Measurements from ENCODE around the gene PAF1. TPM values are rescaled to one million over a fixed set of nuclear protein-coding genes. Genes with fewer than 3 reads are reported as not detected.
A peak's percentile ranks its signal among the peaks of the same experiment; 100 is the strongest.

Gene PAF1
- total and polyA plus RNA-seq, 2 of the 13 experiments (the other 11 are each of a cell fraction or from before 2014, with no cell fraction given): 30.2 to 31.1 TPM

DNA sequence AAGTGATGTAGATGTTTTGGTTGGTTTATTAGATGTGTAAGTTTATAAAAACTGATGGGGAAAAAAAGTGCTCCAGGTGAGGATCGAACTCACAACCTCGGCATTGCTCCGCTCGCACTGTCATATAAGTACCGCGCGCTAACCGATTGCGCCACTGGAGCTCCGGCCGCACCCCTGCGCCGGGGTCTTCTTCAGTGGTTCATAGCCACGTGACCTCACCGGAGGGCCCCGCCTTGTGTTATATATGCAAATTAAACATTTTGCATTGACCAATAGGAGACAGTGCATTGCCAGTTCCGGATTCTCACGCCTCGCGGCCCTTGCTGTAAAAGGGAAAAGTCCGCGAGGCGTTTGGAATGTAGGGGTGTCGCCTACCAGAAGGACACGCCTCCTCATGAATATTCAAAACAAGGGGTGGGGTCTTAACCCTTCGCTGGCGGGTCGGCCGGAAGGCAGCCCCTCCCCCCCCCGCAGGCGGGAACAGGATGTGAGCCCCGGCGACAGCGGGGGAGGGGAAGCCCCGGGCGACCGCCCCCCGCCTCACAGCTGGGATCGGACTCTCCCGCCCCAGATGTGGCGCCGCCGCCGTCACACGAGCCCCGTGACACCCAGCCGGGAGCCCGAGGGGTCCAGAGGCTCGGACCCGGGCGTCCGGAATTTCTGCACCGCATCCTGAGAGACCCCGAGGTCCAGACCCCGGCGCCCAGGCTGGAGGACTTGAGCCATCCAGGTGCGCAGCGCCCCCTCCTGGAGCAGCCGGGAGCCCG, 21.4 kb upstream of the PAF1 start, which contains the start of gene PLEKHG2 (continued):
- TF ChIP-seq PRPF4 (IDR thresholded peaks at IDR 0.05; ENCODE audit: low read depth, low read length, poor library complexity, severe bottlenecking): peak; percentile 96
- peak; percentile 88; the same call in 1 of the 2 replicates for TF ChIP-seq MAF1 (CRISPR knock-in tag; IDR thresholded peaks at IDR 0.05; ENCODE audit: borderline replicate concordance)
- no peak; the same call in 1 of the 2 replicates for TF ChIP-seq THRA (CRISPR knock-in tag; IDR thresholded peaks at IDR 0.05; ENCODE audit: borderline replicate concordance)
- no peak for TF ChIP-seq IRF1 (CRISPR knock-in tag; IDR thresholded peaks at IDR 0.05; ENCODE audit: low read depth)
- no peak for TF ChIP-seq HOXA7 (CRISPR knock-in tag; IDR thresholded peaks at IDR 0.05)
- TF ChIP-seq ZNF7 (CRISPR knock-in tag; IDR thresholded peaks at IDR 0.05): no peak; the same call in 1 of the 2 replicates
- TF ChIP-seq, protein P1, sequence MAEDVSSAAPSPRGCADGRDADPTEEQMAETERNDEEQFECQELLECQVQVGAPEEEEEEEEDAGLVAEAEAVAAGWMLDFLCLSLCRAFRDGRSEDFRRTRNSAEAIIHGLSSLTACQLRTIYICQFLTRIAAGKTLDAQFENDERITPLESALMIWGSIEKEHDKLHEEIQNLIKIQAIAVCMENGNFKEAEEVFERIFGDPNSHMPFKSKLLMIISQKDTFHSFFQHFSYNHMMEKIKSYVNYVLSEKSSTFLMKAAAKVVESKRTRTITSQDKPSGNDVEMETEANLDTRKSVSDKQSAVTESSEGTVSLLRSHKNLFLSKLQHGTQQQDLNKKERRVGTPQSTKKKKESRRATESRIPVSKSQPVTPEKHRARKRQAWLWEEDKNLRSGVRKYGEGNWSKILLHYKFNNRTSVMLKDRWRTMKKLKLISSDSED (CRISPR knock-in tag; IDR thresholded peaks at IDR 0.05): no peak
- no peak for TF ChIP-seq ZNF136 (CRISPR knock-in tag; IDR thresholded peaks at IDR 0.05; ENCODE audit: low read depth)
- TF ChIP-seq HIC2 (CRISPR knock-in tag; IDR thresholded peaks at IDR 0.05; ENCODE audit: low read depth): no peak
- TF ChIP-seq, protein P2, sequence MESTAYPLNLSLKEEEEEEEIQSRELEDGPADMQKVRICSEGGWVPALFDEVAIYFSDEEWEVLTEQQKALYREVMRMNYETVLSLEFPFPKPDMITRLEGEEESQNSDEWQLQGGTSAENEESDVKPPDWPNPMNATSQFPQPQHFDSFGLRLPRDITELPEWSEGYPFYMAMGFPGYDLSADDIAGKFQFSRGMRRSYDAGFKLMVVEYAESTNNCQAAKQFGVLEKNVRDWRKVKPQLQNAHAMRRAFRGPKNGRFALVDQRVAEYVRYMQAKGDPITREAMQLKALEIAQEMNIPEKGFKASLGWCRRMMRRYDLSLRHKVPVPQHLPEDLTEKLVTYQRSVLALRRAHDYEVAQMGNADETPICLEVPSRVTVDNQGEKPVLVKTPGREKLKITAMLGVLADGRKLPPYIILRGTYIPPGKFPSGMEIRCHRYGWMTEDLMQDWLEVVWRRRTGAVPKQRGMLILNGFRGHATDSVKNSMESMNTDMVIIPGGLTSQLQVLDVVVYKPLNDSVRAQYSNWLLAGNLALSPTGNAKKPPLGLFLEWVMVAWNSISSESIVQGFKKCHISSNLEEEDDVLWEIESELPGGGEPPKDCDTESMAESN (CRISPR knock-in tag; conservative IDR thresholded peaks at IDR 0.05): 0 out of 2 replicates have a peak, but pooled peaks have one; percentile 24
- TF ChIP-seq RFXANK (CRISPR knock-in tag; IDR thresholded peaks at IDR 0.05): 0 out of 2 replicates have a peak, but pooled peaks have one; percentile 78
- TF ChIP-seq GFI1 (CRISPR knock-in tag; IDR thresholded peaks at IDR 0.05; ENCODE audit: borderline replicate concordance): 0 out of 2 replicates have a peak, but pooled peaks have one; percentile 6
- 0 out of 2 replicates have a peak, but pooled peaks have one; percentile 12 for TF ChIP-seq PITX1 (CRISPR knock-in tag; IDR thresholded peaks at IDR 0.05)
- TF ChIP-seq RFX3 (CRISPR knock-in tag; IDR thresholded peaks at IDR 0.05): no peak; the same call in 1 of the 2 replicates
- TF ChIP-seq ZMYM2 (CRISPR knock-in tag; IDR thresholded peaks at IDR 0.05): peak; percentile 81
- TF ChIP-seq GATA4 (IDR thresholded peaks at IDR 0.05; ENCODE audit: borderline replicate concordance, low read depth): peak; percentile 37; the same call in 1 of the 2 replicates
- no peak for TF ChIP-seq ZNF20 (CRISPR knock-in tag; IDR thresholded peaks at IDR 0.05)
- no peak; the same call in 1 of the 2 replicates for TF ChIP-seq ZBTB43 (CRISPR knock-in tag; conservative IDR thresholded peaks at IDR 0.05)
- TF ChIP-seq NR1H2 (CRISPR knock-in tag; IDR thresholded peaks at IDR 0.05; ENCODE audit: borderline replicate concordance, low read depth): no peak
- TF ChIP-seq RORA (CRISPR knock-in tag; IDR thresholded peaks at IDR 0.05): no peak

Data from HepG2 (cell line).